T-helper 1 cell treated with Interleukin-12 subunit alpha and Interleukin-12 subunit beta and Interleukin-4 antibody, amounts not matched to agents 30 ng/mL and 1 ng/mL, for 36 hours (primary cell): Measurements from ENCODE around the gene TMEM214. TPM values are rescaled to one million over a fixed set of nuclear protein-coding genes. Genes with fewer than 3 reads are reported as not detected.
"Not testable (repeated sequence)": the region's sequence is repeated elsewhere in the genome, so short reads cannot be mapped to it uniquely, and the experiment has no call there.

Experiments used
- intact Hi-C: fragments of 100-400 bp; cut with micrococcal nuclease; formaldehyde crosslinking; loops from one replicate; pipeline ENCODE4 v1.15.1; 2024
- total RNA-seq: library from RNA; stranded (reverse); gene quantifications from 2 replicates; pipeline ENCODE4 v1.2.3, GENCODE V29; 2022

The TMEM214 gene
- total RNA-seq, 1 donor from 2014 or later: 117 TPM

GRCh38 chr2:27065128-27065527, 32.4 kb downstream of the TMEM214 start:
- intact Hi-C loops: no loop called here

- intact Hi-C loops: no loop called here
These were observed 34.6 kb downstream of the TMEM214 start for GRCh38 chr2:27067385-27067784.

- intact Hi-C loops: no loop called here
These were observed 36.7 kb downstream of the TMEM214 start for GRCh38 chr2:27069436-27069835.

- intact Hi-C loops: loop anchor here (5.0 kb wide), 3 partner anchors 557 to 1822 kb away; partner anchors contain the start of genes ADGRF3, CCDC121, GPN1 and SELENOI
These were observed 37.3 kb downstream of the TMEM214 start for GRCh38 chr2:27069961-27070618.

- intact Hi-C loops: loop anchor here (1.0 to 5.0 kb wide), 8 partner anchors 11 to 1822 kb away; partner anchors contain the start of genes ADGRF3, CCDC121, GPN1 and KHK
These were observed 38.0 kb downstream of the TMEM214 start for GRCh38 chr2:27070653-27071276.

- intact Hi-C loops: loop anchor here (1.0 to 5.0 kb wide), 8 partner anchors 10 to 1821 kb away; partner anchors contain the start of genes ADGRF3, CCDC121, GPN1 and KHK
These were observed 38.7 kb downstream of the TMEM214 start, which contains the start of gene OST4 for GRCh38 chr2:27071277-27071989. Gene OST4 (minus strand): TSS chr2:27071654.

- intact Hi-C loops: loop anchor here (1.0 to 5.0 kb wide), 8 partner anchors 9 to 1820 kb away; partner anchors contain the start of genes ADGRF3, CCDC121, GPN1 and KHK
These were observed 39.4 kb downstream of the TMEM214 start for GRCh38 chr2:27071990-27072830.

GRCh38 chr2:27072920-27073319, 40.2 kb downstream of the TMEM214 start:
- intact Hi-C loops: loop anchor here (5.0 kb wide), 3 partner anchors 554 to 1819 kb away; partner anchors contain the start of genes ADGRF3, CCDC121, GPN1 and SELENOI

- intact Hi-C loops: loop anchor here (5.0 kb wide), 3 partner anchors 554 to 1819 kb away; partner anchors contain the start of genes ADGRF3, CCDC121, GPN1 and SELENOI
These were observed 41.0 kb downstream of the TMEM214 start for GRCh38 chr2:27073782-27074181.

- intact Hi-C loops: loop anchor here (5.0 kb wide), 3 partner anchors 552 to 1817 kb away; partner anchors contain the start of genes ADGRF3, CCDC121, GPN1 and SELENOI
These were observed 42.2 kb downstream of the TMEM214 start for GRCh38 chr2:27074738-27075565.

GRCh38 chr2:27075566-27075871, 42.8 kb downstream of the TMEM214 start:
- intact Hi-C loops: not testable (repeated sequence)

GRCh38 chr2:27076323-27076722, 43.6 kb downstream of the TMEM214 start:
- intact Hi-C loops: no loop called here

- intact Hi-C loops: no loop called here
These were observed 44.5 kb downstream of the TMEM214 start for GRCh38 chr2:27077231-27077630.

- intact Hi-C loops: no loop called here
These were observed 45.8 kb downstream of the TMEM214 start, which contains the start of gene EMILIN1 for GRCh38 chr2:27078267-27079194. Gene EMILIN1 (plus strand): TSS chr2:27078615. CDS start chr2:27079066, 451 bp downstream.

GRCh38 chr2:27079233-27080139, 46.7 kb downstream of the TMEM214 start:
- intact Hi-C loops: loop anchor here (2.0 to 10.0 kb wide), 4 partner anchors 292 to 1795 kb away; partner anchors contain the start of genes CENPA, IFT172, SLC4A1AP and SUPT7L

GRCh38 chr2:27080140-27080469, 47.3 kb downstream of the TMEM214 start:
- intact Hi-C loops: loop anchor here (2.0 to 10.0 kb wide), 4 partner anchors 293 to 1795 kb away; partner anchors contain the start of genes CENPA, IFT172, SLC4A1AP and SUPT7L

GRCh38 chr2:27080603-27080936, 47.8 kb downstream of the TMEM214 start:
- intact Hi-C loops: loop anchor here (2.0 to 10.0 kb wide), 4 partner anchors 293 to 1794 kb away; partner anchors contain the start of genes CENPA, IFT172, SLC4A1AP and SUPT7L
